HPDE6-E6E7 (cell line): ENCODE results near the gene ZBTB21.

Experiments used
- DNase-seq: peaks from one replicate; pipeline ENCODE4 v3.0.0; 2011; ENCODE audit warnings: missing footprints; ENCODE audit errors: extremely low spot score

The ZBTB21 gene

GRCh38 chr21:42039911-42040351 lies 29.8 kb upstream of the ZBTB21 start:
- DNase-seq, result no peak

GRCh38 chr21:42039470-42039901 lies 29.3 kb upstream of the ZBTB21 start:
- DNase-seq, result no peak

DNA sequence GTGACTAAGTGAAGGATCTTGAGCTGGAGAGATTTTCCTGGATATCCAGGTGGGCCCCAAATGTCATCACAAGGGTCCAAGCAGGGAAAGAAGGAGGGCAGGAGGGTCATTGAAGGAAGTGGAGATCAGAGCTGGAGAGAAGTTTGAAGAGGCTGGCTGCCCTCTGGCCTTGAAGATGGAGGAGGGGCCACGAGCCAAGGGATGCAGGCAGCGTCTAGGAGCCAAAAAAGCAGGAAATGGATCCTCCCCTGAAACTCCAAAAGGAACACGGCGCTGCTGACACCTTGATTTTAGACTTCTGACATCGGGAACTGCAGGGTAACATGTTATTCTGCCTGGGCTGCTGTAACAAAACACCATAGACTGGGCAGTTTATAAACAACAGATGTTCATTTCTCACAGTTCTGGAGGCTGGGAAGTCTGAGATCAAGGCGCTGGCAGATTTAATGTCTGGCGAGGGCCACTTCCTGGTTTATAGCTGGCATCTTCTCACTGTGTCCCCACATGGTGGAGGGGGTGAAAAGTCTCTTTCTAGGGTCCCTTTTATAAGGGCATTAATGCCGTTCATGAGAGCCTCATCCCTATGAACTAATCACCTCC lies 28.8 kb upstream of the ZBTB21 start:
- DNase-seq, result no peak

DNA sequence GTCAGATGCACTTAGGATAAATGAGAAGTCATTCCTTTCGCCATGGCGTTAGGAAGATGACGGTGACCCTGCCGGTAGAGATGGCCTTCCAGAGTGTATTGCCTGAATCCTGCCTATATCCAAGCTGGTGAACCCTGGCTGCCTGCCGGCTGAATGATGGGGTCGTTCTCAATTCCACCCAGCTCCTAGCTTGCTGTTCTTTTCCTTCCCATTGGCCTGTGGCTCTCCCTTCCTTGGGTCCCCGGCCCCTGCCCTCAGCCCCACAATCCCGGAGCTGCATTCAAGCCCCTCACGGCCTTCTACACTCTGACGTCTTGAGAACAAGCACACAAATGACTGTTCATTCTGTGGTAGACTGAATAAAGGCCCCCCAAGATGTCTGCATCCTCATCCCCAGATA lies 28.2 kb upstream of the ZBTB21 start:
- no peak for DNase-seq

DNA sequence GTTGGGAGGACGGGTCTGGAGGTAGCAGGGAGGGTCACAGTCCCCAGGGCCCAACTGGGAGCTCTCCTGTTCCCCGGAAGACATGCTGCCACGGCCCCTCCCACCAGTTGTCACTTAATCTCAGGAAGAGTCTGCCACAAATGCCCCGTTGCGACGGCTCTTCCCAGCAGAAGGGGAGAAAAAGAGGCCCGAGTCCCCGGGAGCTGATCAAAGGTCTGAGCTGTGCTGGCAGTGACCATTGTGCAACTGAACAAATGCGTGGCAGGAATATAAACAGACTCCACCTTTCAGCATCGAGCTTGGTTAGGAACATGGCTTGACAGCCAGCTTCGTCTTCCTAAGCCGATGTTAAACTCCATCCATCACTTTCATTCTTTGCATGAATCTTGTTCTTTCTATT lies 27.8 kb upstream of the ZBTB21 start:
- no peak for DNase-seq

DNA sequence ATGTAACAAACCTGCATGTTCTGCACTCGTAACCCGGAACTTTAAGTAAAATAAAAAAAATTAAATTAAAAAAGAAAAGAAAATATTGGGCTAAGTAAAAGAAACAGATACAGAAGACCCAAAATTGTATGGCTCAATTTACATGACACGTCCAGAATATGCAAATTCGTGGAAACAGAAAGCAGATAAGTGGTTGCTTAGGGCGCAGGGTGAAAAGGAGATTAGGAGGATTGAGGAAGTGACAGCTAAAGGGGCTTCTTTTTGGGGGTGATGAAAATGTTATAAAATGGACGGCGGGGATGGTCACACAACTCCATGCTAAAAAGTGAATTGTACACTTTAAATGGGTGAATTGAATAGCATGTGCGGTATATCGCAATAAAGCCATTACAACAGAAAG lies 27.4 kb upstream of the ZBTB21 start:
- DNase-seq, result no peak

DNA sequence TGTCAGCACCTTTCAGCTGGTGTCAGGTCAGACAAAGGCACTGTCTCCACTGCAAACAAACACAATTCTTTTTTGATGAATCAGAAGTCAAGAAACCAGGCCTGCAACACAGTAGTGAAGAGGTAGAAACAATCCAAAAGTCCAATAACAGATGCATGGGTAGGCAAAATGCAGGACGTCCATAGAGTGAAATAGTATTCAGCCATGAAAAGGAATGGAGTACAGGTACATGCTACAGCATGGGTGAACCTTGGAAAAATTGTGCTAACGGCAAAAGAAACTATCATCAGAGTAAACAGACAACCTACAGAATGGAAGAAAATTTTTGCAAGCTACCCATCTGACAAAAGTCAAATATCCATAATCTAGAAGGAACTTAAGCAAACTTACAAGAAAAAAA lies 26.2 kb upstream of the ZBTB21 start:
- DNase-seq, result no peak

DNA sequence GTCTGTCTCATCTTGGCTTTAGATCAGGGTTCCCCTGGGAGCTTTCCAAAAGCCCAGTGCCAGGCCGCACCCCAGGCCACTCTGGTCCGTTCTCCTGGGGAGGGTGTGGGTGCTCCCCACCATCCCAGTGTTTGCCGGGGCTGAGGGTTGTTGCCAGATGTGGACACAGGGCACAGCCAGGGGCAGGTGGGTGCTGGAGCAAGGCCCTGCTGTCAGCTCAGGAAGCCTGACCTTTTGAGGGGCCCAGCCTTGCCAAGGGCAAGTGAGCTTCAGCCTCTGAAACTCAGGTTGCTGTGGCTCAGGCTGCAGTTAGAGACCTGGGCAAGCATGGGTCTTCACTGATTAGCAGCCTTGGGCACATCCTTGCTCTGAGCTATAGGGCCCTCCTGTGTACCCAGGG lies 22.8 kb upstream of the ZBTB21 start:
- no peak for DNase-seq

GRCh38 chr21:42032266-42032665 lies 22.1 kb upstream of the ZBTB21 start:
- no peak for DNase-seq

DNA sequence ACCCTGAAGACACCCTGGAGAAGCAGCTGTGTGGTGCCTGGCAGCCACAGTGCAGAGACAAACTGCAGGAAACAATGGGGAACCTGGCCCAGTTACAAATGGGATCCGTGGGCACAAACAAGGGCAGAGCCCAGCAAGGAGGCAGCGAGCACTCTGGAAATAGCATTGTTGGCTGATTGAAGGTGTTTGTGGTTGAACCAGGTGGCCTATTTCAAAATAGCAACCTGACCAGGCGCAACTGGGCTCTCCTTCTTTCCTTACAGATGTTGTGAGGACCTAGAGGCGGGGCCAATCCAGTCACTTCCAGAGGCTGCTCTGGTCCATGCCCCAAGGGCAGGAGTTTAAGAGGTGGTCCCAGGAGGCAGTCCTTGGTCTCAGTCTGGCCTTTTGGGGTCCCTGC lies 21.7 kb upstream of the ZBTB21 start:
- DNase-seq, result no peak

GRCh38 chr21:42031241-42031640 lies 21.1 kb upstream of the ZBTB21 start:
- DNase-seq, result no peak

DNA sequence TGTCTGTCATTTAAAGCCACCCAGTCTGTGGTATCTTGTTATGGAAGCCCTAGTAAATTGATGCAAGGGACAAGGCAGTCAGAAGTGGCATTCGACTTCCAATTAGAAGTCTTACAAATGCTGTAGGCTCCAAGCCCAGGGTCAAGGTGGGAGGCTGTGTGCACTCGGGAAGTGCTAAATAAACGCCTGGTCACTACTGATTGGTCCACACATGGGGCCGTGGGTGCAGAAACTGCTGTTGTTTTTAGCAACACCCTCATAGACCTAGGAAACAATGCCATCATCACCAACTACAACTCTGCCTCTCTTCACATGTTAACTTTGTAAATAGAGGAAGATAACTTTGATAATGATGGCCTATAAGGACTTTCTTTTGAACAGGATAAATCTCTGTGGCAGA lies 20.2 kb upstream of the ZBTB21 start:
- DNase-seq, result no peak

DNA sequence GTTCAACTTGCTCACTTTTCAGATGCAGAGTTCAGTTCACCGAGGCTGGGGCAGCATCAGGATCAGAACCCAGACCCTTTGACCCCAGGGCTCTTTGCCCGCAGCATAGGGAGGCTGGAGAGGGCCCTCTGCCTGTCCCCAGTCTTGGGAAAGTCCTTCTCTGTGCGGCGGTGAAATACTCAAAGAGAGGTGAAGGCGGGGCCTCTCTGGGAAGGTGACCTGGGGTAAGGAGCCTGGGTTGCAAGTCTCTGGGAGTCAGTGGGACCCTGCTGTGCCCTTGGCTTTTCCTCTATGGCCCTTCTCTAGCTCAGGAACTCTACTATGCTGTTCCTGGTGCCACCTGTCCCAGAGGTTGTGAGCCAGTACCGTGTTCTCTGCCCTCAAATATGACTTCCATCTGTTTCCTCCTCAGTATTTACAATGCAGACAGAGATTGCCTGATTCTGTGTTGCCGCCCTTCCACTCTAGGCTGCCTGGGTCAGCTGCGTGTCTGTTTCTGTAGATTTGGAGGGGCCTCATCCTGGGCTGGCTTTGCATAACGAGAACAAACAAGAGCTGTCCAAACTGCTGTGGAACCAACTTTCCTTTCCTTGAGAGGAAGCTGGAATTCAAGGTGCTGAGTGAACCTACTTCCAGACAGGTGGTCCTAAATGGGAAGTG lies 18.7 kb upstream of the ZBTB21 start:
- DNase-seq, result no peak

DNA sequence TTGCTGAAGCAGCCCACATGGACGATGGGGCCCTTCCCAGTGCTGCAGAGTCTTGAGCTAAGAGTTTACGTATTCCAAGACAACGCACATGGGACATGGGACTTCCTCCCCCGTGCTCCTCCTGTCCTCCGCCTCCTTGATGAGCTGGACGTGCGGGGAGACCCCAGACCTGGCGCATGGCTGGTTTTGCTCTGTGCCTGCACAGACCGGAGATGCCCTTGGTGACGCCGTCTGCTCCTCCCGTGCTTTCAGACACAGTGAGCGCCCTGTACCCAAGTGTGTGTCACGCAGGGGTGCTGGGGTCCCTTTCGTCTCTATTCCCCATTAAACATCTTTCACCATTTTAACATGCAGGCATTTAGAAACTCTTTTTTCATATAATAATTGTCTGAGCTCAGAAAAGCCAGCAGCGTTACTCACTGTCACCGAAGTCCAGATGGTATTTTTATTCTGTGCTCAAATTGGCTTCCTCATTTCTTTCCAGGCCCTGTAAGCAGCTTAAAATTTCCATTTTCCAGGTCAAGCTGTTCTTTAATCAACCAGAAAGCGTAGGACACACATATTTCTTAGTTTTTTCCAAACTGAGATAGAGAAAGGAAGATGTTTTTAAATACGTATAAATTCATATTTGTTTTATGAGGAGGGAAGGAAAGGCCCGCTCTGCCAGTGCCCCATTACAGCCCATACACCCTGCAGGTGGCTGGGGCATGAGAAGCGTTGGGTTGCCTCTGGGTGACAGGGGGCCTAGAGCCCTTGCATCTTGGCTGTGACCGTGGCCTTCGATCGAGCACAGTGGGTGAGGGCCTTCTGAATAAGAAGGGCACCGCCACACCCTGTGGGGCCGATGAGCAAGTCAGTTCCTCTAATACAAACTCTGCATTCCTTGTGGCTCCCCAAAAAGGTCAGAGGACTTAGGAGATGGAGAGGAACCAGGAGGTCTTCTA lies 17.9 kb upstream of the ZBTB21 start:
- DNase-seq, result no peak

- no peak for DNase-seq
Observed at GRCh38 chr21:42027085-42027821, 17.1 kb upstream of the ZBTB21 start.

GRCh38 chr21:42026082-42026435 lies 15.9 kb upstream of the ZBTB21 start:
- no peak for DNase-seq

- no peak for DNase-seq
Observed at GRCh38 chr21:42025376-42026081, 15.4 kb upstream of the ZBTB21 start.

GRCh38 chr21:42022906-42023305 lies 12.7 kb upstream of the ZBTB21 start:
- no peak for DNase-seq

DNA sequence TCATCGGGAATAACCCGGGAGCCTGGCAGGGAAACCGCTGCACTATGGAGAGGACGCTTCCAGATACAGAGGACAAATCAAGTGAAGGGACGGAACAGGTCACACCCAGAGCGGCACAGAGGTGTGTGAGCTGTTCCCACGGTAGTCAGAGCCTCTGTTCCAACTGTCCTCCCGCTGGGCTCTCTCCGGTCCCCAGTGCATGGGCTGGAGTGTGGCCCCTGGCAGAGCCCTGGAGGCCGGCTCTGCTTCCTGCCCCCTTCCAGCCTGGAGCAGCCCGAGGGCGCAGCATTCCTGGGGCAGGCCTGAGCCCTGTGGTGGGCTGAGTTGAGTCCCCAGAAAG lies 11.9 kb upstream of the ZBTB21 start:
- DNase-seq, result no peak

DNA sequence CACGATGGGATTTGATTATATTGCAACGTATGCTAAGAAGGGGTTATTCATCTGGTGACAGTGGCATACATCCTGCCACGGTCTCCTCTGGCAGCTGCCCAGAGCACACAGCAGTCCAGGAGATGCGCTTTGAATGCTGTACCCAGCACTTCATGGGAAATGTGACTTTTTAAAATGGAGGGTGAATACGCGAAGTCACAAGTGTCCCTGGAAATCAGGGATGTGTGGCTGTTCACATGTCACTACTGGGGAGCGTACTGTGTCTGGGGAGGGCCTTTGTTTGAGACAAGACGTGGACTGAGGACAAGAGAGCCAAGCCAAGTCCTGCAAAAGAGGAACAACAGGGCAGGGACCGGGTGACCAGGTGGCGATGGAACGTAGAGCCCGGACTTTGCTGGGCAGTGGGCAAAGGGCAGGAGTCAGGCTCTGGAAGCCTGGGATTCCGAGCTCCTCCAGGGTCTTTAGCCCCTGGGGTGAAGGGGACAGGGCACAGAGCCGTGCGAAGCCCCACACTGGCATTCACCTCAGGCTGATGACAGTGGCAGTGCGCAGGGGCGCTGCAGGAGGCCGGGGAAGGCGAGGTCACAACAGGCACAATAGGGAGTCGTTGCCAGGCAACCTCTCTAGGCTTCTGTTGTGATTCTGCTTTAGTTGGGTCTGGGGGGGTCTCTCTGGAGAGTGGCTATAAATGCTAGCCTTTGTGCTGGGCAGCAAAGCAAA lies 11.4 kb upstream of the ZBTB21 start:
- no peak for DNase-seq

GRCh38 chr21:42019706-42020105 lies 9.5 kb upstream of the ZBTB21 start:
- DNase-seq, result no peak
